Naive thymus-derived CD4-positive, alpha-beta T cell (primary cell): ENCODE data around the gene RNASE2. TPM values are rescaled to one million over a fixed set of nuclear protein-coding genes. Genes with fewer than 3 reads are reported as not detected.
"Not testable (repeated sequence)": the region's sequence is repeated elsewhere in the genome, so short reads cannot be mapped to it uniquely, and the experiment has no call there.

Experiments
- ATAC-seq: fragments of 150-1000 bp; cut with Tn5 transposase; 2 replicates; pipeline ENCODE4 v1.10.0; 2021; ENCODE audit warnings: mild to moderate bottlenecking, moderate library complexity
- CTCF ChIA-PET: fragments of 350-600 bp; sonication (Branson Sonifier 250); formaldehyde crosslinking; loops from one replicate; lab custom pipeline; 2021; ENCODE audit warnings: antibody characterized with exemption; lab: Charles Lee
- POLR2A ChIA-PET: fragments of 350-600 bp; sonication (Branson Sonifier 250); formaldehyde crosslinking; loops from one replicate; lab custom pipeline; 2021; ENCODE audit warnings: antibody characterized with exemption, inconsistent platforms; lab: Charles Lee
- DNase-seq, 9 donors: peaks; one replicate each; pipeline versions ENCODE4 v3.0.0 to v3.0.0-alpha.2; 2020 to 2022; ENCODE audit warnings: mixed read lengths in 1 of 9
- H3K27ac ChIP-seq: one replicate; pipeline ENCODE4 v1.7.0; 2013; ENCODE audit warnings: mild to moderate bottlenecking, low read depth, low read length, moderate library complexity
- H3K27me3 ChIP-seq, 2 donors: one replicate each; pipeline ENCODE4 v1.7.0; 2013; ENCODE audit warnings: low read length in 2 of 2, mild to moderate bottlenecking in 2 of 2, moderate library complexity in 2 of 2; ENCODE audit not compliant: control insufficient read depth in 2 of 2, insufficient read depth in 2 of 2
- H3K36me3 ChIP-seq, 3 experiments: 1 replicate in 2 of 3; 2 replicates in 1 of 3; pipeline ENCODE4 v1.7.0; 2013; ENCODE audit warnings: low read length in 3 of 3, mild to moderate bottlenecking in 3 of 3, moderate library complexity in 1 of 3; ENCODE audit not compliant: insufficient read depth in 3 of 3, control insufficient read depth in 2 of 3
- H3K4me1 ChIP-seq, 2 donors: one replicate each; pipeline ENCODE4 v1.7.0; 2013; ENCODE audit warnings: low read length in 2 of 2, mild to moderate bottlenecking in 2 of 2, moderate library complexity in 1 of 2; ENCODE audit not compliant: control insufficient read depth in 2 of 2, insufficient read depth in 2 of 2
- H3K4me3 ChIP-seq: 2 replicates; pipeline ENCODE4 v1.7.0; 2013; ENCODE audit warnings: mild to moderate bottlenecking, low read length
- H3K9me3 ChIP-seq, 3 experiments: 1 replicate in 2 of 3; 2 replicates in 1 of 3; pipeline ENCODE4 v1.7.0; 2013; ENCODE audit warnings: low read length in 3 of 3; ENCODE audit not compliant: control insufficient read depth in 2 of 3
- H3K27ac Mint-ChIP-seq, 9 donors: one replicate each; pipeline ENCODE4 v1.8.0; 2020 to 2022; ENCODE audit warnings: mixed read lengths in 9 of 9, mild to moderate bottlenecking in 8 of 9, moderate library complexity in 5 of 9, inconsistent platforms in 2 of 9
- H3K27me3 Mint-ChIP-seq, 5 donors: one replicate each; pipeline ENCODE4 v1.8.0; 2021 to 2022; ENCODE audit warnings: mixed read lengths in 5 of 5, mild to moderate bottlenecking in 1 of 5
- H3K36me3 Mint-ChIP-seq, 5 donors: one replicate each; pipeline ENCODE4 v1.8.0; 2020 to 2022; ENCODE audit warnings: mixed read lengths in 5 of 5, mild to moderate bottlenecking in 3 of 5, inconsistent platforms in 1 of 5
- H3K4me1 Mint-ChIP-seq, 7 donors: one replicate each; pipeline ENCODE4 v1.8.0; 2020 to 2022; ENCODE audit warnings: mixed read lengths in 7 of 7, mild to moderate bottlenecking in 3 of 7, inconsistent platforms in 1 of 7
- H3K4me3 Mint-ChIP-seq, 10 donors: one replicate each; pipeline ENCODE4 v1.8.0; 2020 to 2022; ENCODE audit warnings: mild to moderate bottlenecking in 10 of 10, mixed read lengths in 10 of 10, moderate library complexity in 6 of 10, inconsistent platforms in 2 of 10
- H3K9me3 Mint-ChIP-seq, 11 donors: one replicate each; pipeline ENCODE4 v1.8.0; 2020 to 2022; ENCODE audit warnings: mixed read lengths in 11 of 11, mild to moderate bottlenecking in 4 of 11, inconsistent platforms in 1 of 11, moderate library complexity in 1 of 11
- intact Hi-C, 2 donors: fragments of 100-400 bp; cut with micrococcal nuclease; formaldehyde crosslinking; loops; one replicate each; pipeline ENCODE4 v1.15.1; 2023
- polyA plus RNA-seq, 2 donors: library from polyadenylated mRNA; unstranded; fragments of 300-500 nt; fragmentation: Illumina TruSeq; gene quantifications; one replicate each; pipeline ENCODE4 v1.2.3, GENCODE V29; 2021
- total RNA-seq, 6 experiments: library from RNA in 5 of 6; stranded (reverse) in 5 of 6; gene quantifications; 1 replicate in 5 of 6; 2 replicates in 1 of 6; pipeline ENCODE4 v1.2.3 and lab custom pipeline; 2021 to 2026

The RNASE2 gene
- total and polyA plus RNA-seq, 7 experiments from 2014 or later, result 0.30 to 22.4 (median 2.5) TPM; not detected in 4

DNA sequence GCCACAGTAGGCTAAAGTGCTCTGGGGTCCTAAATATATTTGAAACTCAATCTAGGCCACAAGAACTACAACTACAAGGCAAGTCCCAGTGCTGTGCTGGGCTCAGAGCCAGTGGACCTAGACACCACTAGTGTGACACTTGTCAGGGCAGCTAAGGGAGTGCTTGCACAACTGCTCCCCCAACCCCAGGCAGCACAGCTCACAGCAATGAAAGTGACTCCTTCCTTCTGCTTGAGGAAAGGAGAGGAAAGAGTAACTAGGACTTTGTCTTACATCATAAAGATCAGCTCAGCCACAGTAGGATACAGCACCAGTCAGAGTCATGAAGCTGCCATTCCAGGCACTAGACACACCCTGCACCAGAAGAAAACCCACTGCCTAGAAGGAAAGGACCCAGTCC, 3.7 kb downstream of the RNASE2 start:
- CTCF ChIA-PET, result interaction anchor here (1.7 to 4.5 kb wide), 2 partner anchors 12 to 267 kb away, joined by 4 to 21 read pairs; no protein-coding TSS in a partner anchor
- H3K4me3 ChIP-seq, H3K27ac Mint-ChIP-seq, H3K9me3 ChIP-seq, DNase-seq, H3K36me3 ChIP-seq, H3K27me3 ChIP-seq, ATAC-seq, H3K4me3 Mint-ChIP-seq, intact Hi-C loops, POLR2A ChIA-PET, H3K27ac ChIP-seq, H3K36me3 Mint-ChIP-seq, H3K9me3 Mint-ChIP-seq, H3K4me1 ChIP-seq: not testable (repeated sequence)
- peaks cover 22 to 33% (median 25%) of the 10 kb centered on the region in 7 donors for H3K4me1 Mint-ChIP-seq
- H3K27me3 Mint-ChIP-seq, result peaks cover 0 to 33% (median 23%) of the 10 kb centered on the region in 5 donors

DNA sequence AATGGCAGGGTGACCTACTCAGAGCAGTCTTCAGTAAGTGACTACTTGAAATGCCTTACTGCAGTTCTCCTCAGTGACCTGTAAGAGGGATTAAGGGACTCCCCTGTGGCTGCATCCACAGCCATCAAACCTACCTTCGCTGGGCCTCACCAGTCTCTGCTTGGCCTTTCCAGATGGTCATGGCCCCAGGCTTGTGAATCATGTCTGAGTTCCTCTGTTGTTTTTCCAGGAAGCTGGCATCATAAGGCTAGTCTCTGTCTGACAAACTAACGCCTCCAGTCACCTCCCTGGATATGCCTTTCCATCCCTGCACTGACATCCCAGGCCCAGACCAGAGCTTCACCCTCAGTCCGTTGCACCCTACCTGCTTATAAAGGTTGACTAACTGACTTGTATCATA, 14.0 kb downstream of the RNASE2 start:
- no peak overlapping the region for H3K27ac ChIP-seq
- peaks cover 0 to 5% of the 10 kb centered on the region in 2 donors for H3K4me1 ChIP-seq
- ATAC-seq (no peak), DNase-seq (no peak)
- no peak overlapping the region for H3K4me3 ChIP-seq
- no peaks in the 10 kb centered on the region for H3K9me3 Mint-ChIP-seq
- H3K27me3 Mint-ChIP-seq, result peaks cover 20 to 58% (median 31%) of the 10 kb centered on the region in 5 donors
- intact Hi-C loops, result no loop called here
- H3K36me3 Mint-ChIP-seq, result no peaks in the 10 kb centered on the region
- no peak overlapping the region for H3K27ac Mint-ChIP-seq
- ChIA-PET POLR2A (no interaction called here), CTCF (interaction anchor here (0.9 to 3.5 kb wide), 2 partner anchors 9 to 110 kb away, joined by 3 to 21 read pairs; no protein-coding TSS in a partner anchor)
- H3K4me1 Mint-ChIP-seq, result peaks cover 5 to 17% (median 13%) of the 10 kb centered on the region in 7 donors
- no peak overlapping the region for H3K4me3 Mint-ChIP-seq
- no peaks in the 10 kb centered on the region for H3K9me3 ChIP-seq
- peaks cover 3 to 5% of the 10 kb centered on the region in 2 donors for H3K27me3 ChIP-seq
- H3K36me3 ChIP-seq, result no peaks in the 10 kb centered on the region

DNA sequence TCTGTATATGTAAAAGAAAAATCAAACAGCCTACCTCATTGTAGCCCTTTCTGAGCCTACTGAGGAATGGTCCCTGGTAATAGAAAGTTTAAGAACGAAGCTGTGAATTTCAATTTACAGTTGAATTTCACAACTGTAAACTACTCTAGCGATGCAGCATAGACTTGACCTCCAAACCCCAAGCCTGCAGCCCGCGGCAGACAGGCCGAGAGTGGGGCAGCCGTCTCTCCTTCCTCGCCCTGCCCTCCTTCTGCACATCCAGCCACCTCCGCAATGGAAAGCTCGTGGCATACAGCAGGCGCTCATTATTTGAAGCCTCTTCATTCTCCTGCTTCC, 15.3 kb downstream of the RNASE2 start:
- H3K9me3 Mint-ChIP-seq, result no peaks in the 10 kb centered on the region
- H3K27ac Mint-ChIP-seq, result peak overlapping the region in 3 of 9 donors; percentile 15 to 71 (median 60)
- ATAC-seq, result peak; percentile 2

DNA sequence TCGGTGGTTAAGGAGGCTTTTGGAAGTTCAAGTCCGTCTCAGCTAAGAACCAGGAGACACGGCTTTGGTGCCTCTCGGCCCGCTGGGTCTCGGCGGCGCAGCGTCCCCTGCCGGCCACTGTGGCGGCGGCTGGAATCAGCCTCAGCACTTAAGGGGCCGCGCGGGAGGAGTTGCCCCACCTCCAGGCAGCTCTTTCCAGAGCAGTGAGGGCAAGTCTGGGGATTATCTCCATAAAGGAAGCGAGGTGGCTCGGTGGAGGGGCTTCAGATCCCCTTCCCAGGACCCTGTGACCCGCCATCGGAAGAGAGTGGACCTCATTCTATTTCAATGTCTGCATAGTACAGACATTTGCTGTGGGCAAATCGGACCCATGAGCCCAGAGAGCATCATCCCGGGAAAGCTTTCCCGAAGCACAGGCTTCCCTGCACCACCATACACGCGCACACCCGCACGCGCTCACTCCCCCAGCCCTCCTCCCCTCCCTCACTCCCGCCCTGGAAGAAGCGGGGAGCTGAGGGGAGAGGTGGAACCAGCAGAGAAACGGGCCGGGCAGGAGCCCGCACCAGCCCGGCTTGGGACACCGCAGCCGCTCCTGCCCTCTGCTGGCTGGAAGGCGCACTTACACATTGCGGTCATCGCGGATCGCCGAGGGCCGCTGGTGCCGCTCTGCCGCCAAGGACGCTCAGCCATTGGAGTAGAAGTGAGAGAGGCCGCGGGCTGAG, 15.9 kb downstream of the RNASE2 start:
- POLR2A ChIA-PET, result interaction anchor here (0.7 to 1.1 kb wide), 4 partner anchors 11 to 190 kb away, joined by 3 to 7 read pairs (median 3); partner anchors contain the start of gene RNASE6
- CTCF ChIA-PET, result interaction anchor here (0.6 to 3.5 kb wide), 18 partner anchors 9 to 1565 kb away, joined by 3 to 21 read pairs (median 4); partner anchors contain the start of gene SLC39A2
- peak overlapping the region; percentile 25 for H3K27ac ChIP-seq
- H3K27me3 Mint-ChIP-seq, result peaks cover 20 to 44% (median 25%) of the 10 kb centered on the region in 5 donors
- H3K27ac Mint-ChIP-seq, result peak overlapping the region in 5 of 9 donors; percentile 15 to 85 (median 60)
- no peaks in the 10 kb centered on the region for H3K36me3 Mint-ChIP-seq
- DNase-seq (peak; percentile 59 to 84 (median 74)), ATAC-seq (peak; percentile 95)
- no peaks in the 10 kb centered on the region for H3K9me3 ChIP-seq
- intact Hi-C loops, result loop anchor here (1.0 to 10.0 kb wide), 10 partner anchors 10 to 644 kb away; partner anchors contain the start of genes METTL17 (in 2 of the 2) and RNASE4 (in 1 of the 2)
- peak overlapping the region; percentile 88 to 95 (median 92) for H3K4me3 Mint-ChIP-seq
- no peaks in the 10 kb centered on the region for H3K36me3 ChIP-seq
- H3K4me1 Mint-ChIP-seq, result peaks cover 5 to 17% (median 13%) of the 10 kb centered on the region in 7 donors
- H3K4me3 ChIP-seq, result peak overlapping the region; percentile 92
- H3K9me3 Mint-ChIP-seq, result no peaks in the 10 kb centered on the region
- H3K27me3 ChIP-seq, result peaks cover 0 to 3% of the 10 kb centered on the region in 2 donors
- peaks cover 0 to 5% of the 10 kb centered on the region in 2 donors for H3K4me1 ChIP-seq

More for the DNA sequence above, 15.3 kb downstream of the RNASE2 start:
- ChIA-PET POLR2A (interaction anchor here (0.7 to 1.1 kb wide), 4 partner anchors 11 to 190 kb away, joined by 3 to 7 read pairs (median 3); partner anchors contain the start of gene RNASE6), CTCF (interaction anchor here (0.6 to 3.5 kb wide), 17 partner anchors 10 to 1566 kb away, joined by 3 to 21 read pairs (median 5); partner anchors contain the start of gene SLC39A2)
- no peaks in the 10 kb centered on the region for H3K36me3 Mint-ChIP-seq
- H3K4me1 Mint-ChIP-seq, result peaks cover 5 to 17% (median 13%) of the 10 kb centered on the region in 7 donors
- no peaks in the 10 kb centered on the region for H3K36me3 ChIP-seq
- H3K27ac ChIP-seq, result no peak overlapping the region
- peaks cover 20 to 49% (median 25%) of the 10 kb centered on the region in 5 donors for H3K27me3 Mint-ChIP-seq
- peak overlapping the region; percentile 92 for H3K4me3 ChIP-seq
- no peaks in the 10 kb centered on the region for H3K9me3 ChIP-seq
- no peak for DNase-seq
- peaks cover 0 to 3% of the 10 kb centered on the region in 2 donors for H3K27me3 ChIP-seq
- peak overlapping the region; percentile 88 to 95 (median 92) for H3K4me3 Mint-ChIP-seq
- intact Hi-C loops, result loop anchor here (2.0 to 10.0 kb wide), 5 partner anchors 70 to 643 kb away; partner anchors contain the start of gene RNASE4 (in 1 of the 2)
- peaks cover 0 to 5% of the 10 kb centered on the region in 2 donors for H3K4me1 ChIP-seq

DNA sequence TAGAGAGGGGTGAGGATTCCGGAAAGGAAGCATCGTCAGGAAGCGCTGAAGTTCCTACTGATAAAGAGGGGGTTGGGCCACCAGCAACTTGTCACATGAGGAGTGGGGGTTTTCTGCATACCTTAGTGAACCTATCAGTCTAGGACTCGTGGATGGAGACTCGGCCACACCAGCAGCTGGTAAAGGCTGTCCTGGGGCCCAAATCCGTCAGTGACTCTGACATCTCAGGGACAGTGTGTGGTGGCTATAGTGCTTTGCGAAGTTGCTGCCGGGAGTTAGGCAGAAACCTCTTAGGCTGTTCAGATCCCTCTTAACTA, 16.4 kb downstream of the RNASE2 start:
- Mint-ChIP-seq H3K27ac (peak overlapping the region in 2 of 9 donors; percentile 59 to 85), H3K4me3 (peak overlapping the region; percentile 88 to 95 (median 92)), H3K4me1 (peaks cover 5 to 17% (median 13%) of the 10 kb centered on the region in 7 donors), H3K27me3 (peaks cover 20 to 44% (median 25%) of the 10 kb centered on the region in 5 donors), H3K9me3 (no peaks in the 10 kb centered on the region), H3K36me3 (no peaks in the 10 kb centered on the region)
- Histone ChIP-seq H3K9me3 (no peaks in the 10 kb centered on the region), H3K36me3 (no peaks in the 10 kb centered on the region), H3K27me3 (peaks cover 0 to 3% of the 10 kb centered on the region in 2 donors), H3K4me3 (peak overlapping the region; percentile 92), H3K4me1 (peaks cover 0 to 5% of the 10 kb centered on the region in 2 donors), H3K27ac (peak overlapping the region; percentile 25)
- no peak for DNase-seq
- POLR2A ChIA-PET, result interaction anchor here (1.1 kb wide), 1 partner anchor 191 kb away, joined by 3 read pairs; the partner anchor contains the start of gene RNASE6
- no peak for ATAC-seq
- CTCF ChIA-PET, result interaction anchor here (0.6 to 3.5 kb wide), 10 partner anchors 9 to 290 kb away, joined by 3 to 21 read pairs (median 4); partner anchors contain the start of gene SLC39A2
- intact Hi-C loops, result loop anchor here (1.0 to 10.0 kb wide), 10 partner anchors 10 to 644 kb away; partner anchors contain the start of genes METTL17 (in 2 of the 2) and RNASE4 (in 1 of the 2)

DNA sequence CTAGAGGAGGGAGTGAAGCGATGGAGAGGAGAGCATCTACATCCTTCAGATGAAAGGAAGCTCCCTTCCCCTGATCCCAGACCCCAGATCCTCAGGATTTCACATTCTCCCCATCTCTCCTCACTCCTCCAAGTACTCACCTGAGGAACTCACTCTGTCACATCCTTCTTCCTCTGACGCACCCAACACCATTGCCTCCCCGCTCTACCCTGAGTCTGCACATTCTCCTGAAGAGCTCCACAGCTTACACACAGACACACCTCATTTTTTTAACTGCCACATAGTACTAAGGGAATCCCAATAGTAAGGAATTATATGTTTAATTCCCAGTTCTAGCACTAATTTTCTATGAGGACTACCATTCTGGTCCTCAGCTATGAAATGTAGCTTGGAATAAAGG, 18.2 kb downstream of the RNASE2 start:
- no peak overlapping the region for H3K4me3 Mint-ChIP-seq
- CTCF ChIA-PET, result interaction anchor here (0.6 to 1.2 kb wide), 4 partner anchors 8 to 116 kb away, joined by 3 to 4 read pairs (median 3); no protein-coding TSS in a partner anchor
- POLR2A ChIA-PET, result no interaction called here
- no peaks in the 10 kb centered on the region for H3K36me3 Mint-ChIP-seq
- ATAC-seq, result no peak
- H3K4me1 Mint-ChIP-seq, result peaks cover 5 to 17% (median 13%) of the 10 kb centered on the region in 7 donors
- H3K27me3 ChIP-seq, result no peaks in the 10 kb centered on the region
- intact Hi-C loops, result loop anchor here (5.0 to 10.0 kb wide), 4 partner anchors 291 to 646 kb away; partner anchors contain the start of gene RNASE4 (in 1 of the 2)
- H3K9me3 Mint-ChIP-seq, result no peaks in the 10 kb centered on the region
- no peak overlapping the region for H3K4me3 ChIP-seq
- peaks cover 6 to 27% (median 12%) of the 10 kb centered on the region in 5 donors for H3K27me3 Mint-ChIP-seq
- H3K27ac ChIP-seq, result no peak overlapping the region
- peaks cover 0 to 5% of the 10 kb centered on the region in 2 donors for H3K4me1 ChIP-seq
- DNase-seq, result no peak
- H3K9me3 ChIP-seq, result no peaks in the 10 kb centered on the region
- no peak overlapping the region for H3K27ac Mint-ChIP-seq
- no peaks in the 10 kb centered on the region for H3K36me3 ChIP-seq
